Stimulated activated CD4-positive, alpha-beta T cell treated with anti-CD3 and anti-CD28 coated beads, Interleukin-12 subunit alpha, Interleukin-12 subunit beta, amount 100 ng/mL, for 24 hours (primary cell): ENCODE data around the gene LEAP2.
"Not testable (repeated sequence)": the region's sequence is repeated elsewhere in the genome, so short reads cannot be mapped to it uniquely, and the experiment has no call there.

Experiments
- DNase-seq, 2 experiments: peaks; one replicate each; pipeline ENCODE4 v3.0.0-alpha.2; 2020; ENCODE audit warnings: low read depth in 2 of 2

Gene LEAP2

GRCh38 chr5:132840896-132841295 lies 32.6 kb upstream of the LEAP2 start:
- DNase-seq, result no peak

- DNase-seq, result no peak
Observed at GRCh38 chr5:132841305-132841704, 32.2 kb upstream of the LEAP2 start.

- no peak for DNase-seq
Observed at GRCh38 chr5:132848270-132848669, 25.2 kb upstream of the LEAP2 start.

GRCh38 chr5:132849347-132849746 lies 24.1 kb upstream of the LEAP2 start:
- DNase-seq, result no peak

GRCh38 chr5:132850066-132850465 lies 23.4 kb upstream of the LEAP2 start:
- no peak for DNase-seq

- no peak for DNase-seq
Observed at GRCh38 chr5:132853323-132853722, 20.1 kb upstream of the LEAP2 start.

- no peak for DNase-seq
Observed at GRCh38 chr5:132853790-132854189, 19.7 kb upstream of the LEAP2 start.

- no peak for DNase-seq
Observed at GRCh38 chr5:132854301-132854700, 19.2 kb upstream of the LEAP2 start.

GRCh38 chr5:132854992-132855391 lies 18.5 kb upstream of the LEAP2 start:
- not testable (repeated sequence) for DNase-seq

GRCh38 chr5:132856011-132856410 lies 17.5 kb upstream of the LEAP2 start:
- no peak for DNase-seq

GRCh38 chr5:132859889-132860437 lies 13.5 kb upstream of the LEAP2 start:
- DNase-seq, result no peak

- DNase-seq, result no peak
Observed at GRCh38 chr5:132860742-132861141, 12.7 kb upstream of the LEAP2 start.

GRCh38 chr5:132865668-132866341 lies 7.7 kb upstream of the LEAP2 start:
- no peak for DNase-seq

GRCh38 chr5:132866342-132867045 lies 7.0 kb upstream of the LEAP2 start, which contains the start of the genes GDF9 and UQCRQ:
Gene GDF9, minus strand, starts transcription at chr5:132866469. Its CDS starts 1,936 bp downstream, at chr5:132864533.
Gene UQCRQ, plus strand, starts transcription at chr5:132866642. Its CDS starts 240 bp downstream, at chr5:132866882.
- DNase-seq, result peak; percentile 82 to 89

GRCh38 chr5:132867046-132867451 lies 6.4 kb upstream of the LEAP2 start:
- DNase-seq, result no peak

- no peak for DNase-seq
Observed at GRCh38 chr5:132868754-132869153, 4.7 kb upstream of the LEAP2 start.

- DNase-seq, result no peak
Observed at GRCh38 chr5:132870801-132871200, 2.7 kb upstream of the LEAP2 start.

- DNase-seq, result no peak
Observed at GRCh38 chr5:132871459-132872284, 1.8 kb upstream of the LEAP2 start.

GRCh38 chr5:132872788-132873118 lies 715 bp upstream of the LEAP2 start:
- DNase-seq, result no peak

- no peak for DNase-seq
Observed at GRCh38 chr5:132873930-132874271, 433 bp downstream of the LEAP2 start.

GRCh38 chr5:132876020-132876759 lies 2.7 kb downstream of the LEAP2 start:
- DNase-seq, result no peak

GRCh38 chr5:132877466-132877865 lies 4.0 kb downstream of the LEAP2 start:
- no peak for DNase-seq
